HFFc6 (cell line): Measurements from ENCODE around the gene SHISAL2A. TPM values are rescaled to one million over a fixed set of nuclear protein-coding genes. Genes with fewer than 3 reads are reported as not detected.

ENCODE experiments used
- DNase-seq: peaks from one replicate; pipeline ENCODE4 v3.0.0-alpha.2; 2018
- H3K27ac Mint-ChIP-seq: 2 replicates; pipeline ENCODE4 v1.8.0; 2020; ENCODE audit warnings: mild to moderate bottlenecking, mixed read lengths
- H3K27me3 Mint-ChIP-seq: 2 replicates; pipeline ENCODE4 v1.8.0; 2021; ENCODE audit warnings: mild to moderate bottlenecking, moderate library complexity, mixed read lengths; ENCODE audit not compliant: insufficient read depth
- H3K36me3 Mint-ChIP-seq: 2 replicates; pipeline ENCODE4 v1.8.0; 2021; ENCODE audit warnings: low read depth, mixed read lengths
- H3K4me1 Mint-ChIP-seq: 2 replicates; pipeline ENCODE4 v1.8.0; 2020; ENCODE audit warnings: low read depth, mixed read lengths
- H3K4me3 Mint-ChIP-seq: 2 replicates; pipeline ENCODE4 v1.8.0; 2020; ENCODE audit warnings: mild to moderate bottlenecking, moderate library complexity, mixed read lengths
- H3K9me3 Mint-ChIP-seq: 2 replicates; pipeline ENCODE4 v1.8.0; 2020; ENCODE audit warnings: mild to moderate bottlenecking, mixed read lengths
- total RNA-seq, 6 experiments: library from RNA; stranded (reverse); fragmentation: NEBNext Ultra II Directional; extraction: Animal tissue kit (Norgen Biotek cat#: 25700); gene quantifications; 2 replicates in 1 of 6; 3 replicates in 5 of 6; pipeline ENCODE4 v1.2.3, GENCODE V29; 2021
- TF ChIP-seq, protein P1 (sequence below): fragments of 200-600 bp; sonication (generic); IDR thresholded peaks from 2 replicates; pipeline ENCODE4 v1.5.0; 2021; ENCODE audit warnings: antibody characterized with exemption, mild to moderate bottlenecking

The SHISAL2A gene
- total RNA-seq, 6 experiments from 2014 or later = not detected

DNA sequence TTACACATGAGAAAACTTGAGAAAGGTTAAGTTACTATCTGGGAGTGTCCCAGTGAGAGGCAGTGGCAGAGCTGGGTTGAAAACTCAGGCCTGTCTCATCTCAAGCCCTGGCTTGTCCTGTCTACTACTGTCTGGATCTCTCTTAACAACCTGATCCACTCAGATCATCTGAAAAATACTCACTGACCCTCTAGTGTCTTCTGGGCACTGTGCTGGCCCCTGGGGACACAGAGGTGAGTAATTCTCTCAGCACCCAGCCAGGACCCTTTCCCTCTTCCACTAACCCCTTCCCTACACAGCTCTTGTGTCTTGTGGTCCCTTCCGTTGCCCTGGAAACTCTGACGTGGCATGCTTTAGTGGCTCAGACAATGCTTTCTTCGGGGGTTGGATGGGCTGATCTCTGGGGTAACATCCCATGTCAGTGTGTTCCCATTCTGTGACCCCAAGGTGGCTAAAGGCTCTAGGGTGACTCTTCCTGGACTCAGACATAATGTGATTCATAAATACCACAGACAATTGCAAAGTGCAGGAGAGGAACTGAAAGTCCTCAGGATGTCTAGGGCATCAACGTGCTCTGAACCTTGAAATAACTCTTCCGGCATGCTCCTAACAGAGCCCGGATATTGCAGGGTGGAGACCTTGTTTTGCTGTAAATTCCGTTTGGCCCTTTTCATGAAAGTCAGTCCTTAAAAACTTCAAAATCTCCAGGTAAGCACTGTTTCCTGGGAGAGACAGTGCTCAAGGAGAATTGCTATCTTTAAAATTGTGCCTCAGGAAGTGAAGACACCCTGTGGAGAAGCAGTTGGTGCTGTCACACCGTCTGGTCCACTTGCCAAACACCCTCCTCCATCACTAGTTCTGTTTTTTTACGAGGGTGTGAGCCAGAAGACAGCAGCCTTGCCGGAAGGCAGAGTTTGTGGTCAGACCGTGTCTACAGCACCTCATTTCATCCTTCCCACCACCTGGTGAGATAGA lies 4.0 kb downstream of the SHISAL2A start:
- Mint-ChIP-seq H3K27me3 (peaks cover 32% of the 10 kb centered on the region), H3K27ac (no peak overlapping the region), H3K9me3 (no peaks in the 10 kb centered on the region), H3K4me3 (no peak overlapping the region), H3K4me1 (peaks cover 13% of the 10 kb centered on the region), H3K36me3 (no peaks in the 10 kb centered on the region)
- DNase-seq = no peak
- TF ChIP-seq, protein P1, sequence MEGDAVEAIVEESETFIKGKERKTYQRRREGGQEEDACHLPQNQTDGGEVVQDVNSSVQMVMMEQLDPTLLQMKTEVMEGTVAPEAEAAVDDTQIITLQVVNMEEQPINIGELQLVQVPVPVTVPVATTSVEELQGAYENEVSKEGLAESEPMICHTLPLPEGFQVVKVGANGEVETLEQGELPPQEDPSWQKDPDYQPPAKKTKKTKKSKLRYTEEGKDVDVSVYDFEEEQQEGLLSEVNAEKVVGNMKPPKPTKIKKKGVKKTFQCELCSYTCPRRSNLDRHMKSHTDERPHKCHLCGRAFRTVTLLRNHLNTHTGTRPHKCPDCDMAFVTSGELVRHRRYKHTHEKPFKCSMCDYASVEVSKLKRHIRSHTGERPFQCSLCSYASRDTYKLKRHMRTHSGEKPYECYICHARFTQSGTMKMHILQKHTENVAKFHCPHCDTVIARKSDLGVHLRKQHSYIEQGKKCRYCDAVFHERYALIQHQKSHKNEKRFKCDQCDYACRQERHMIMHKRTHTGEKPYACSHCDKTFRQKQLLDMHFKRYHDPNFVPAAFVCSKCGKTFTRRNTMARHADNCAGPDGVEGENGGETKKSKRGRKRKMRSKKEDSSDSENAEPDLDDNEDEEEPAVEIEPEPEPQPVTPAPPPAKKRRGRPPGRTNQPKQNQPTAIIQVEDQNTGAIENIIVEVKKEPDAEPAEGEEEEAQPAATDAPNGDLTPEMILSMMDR = no peak

DNA sequence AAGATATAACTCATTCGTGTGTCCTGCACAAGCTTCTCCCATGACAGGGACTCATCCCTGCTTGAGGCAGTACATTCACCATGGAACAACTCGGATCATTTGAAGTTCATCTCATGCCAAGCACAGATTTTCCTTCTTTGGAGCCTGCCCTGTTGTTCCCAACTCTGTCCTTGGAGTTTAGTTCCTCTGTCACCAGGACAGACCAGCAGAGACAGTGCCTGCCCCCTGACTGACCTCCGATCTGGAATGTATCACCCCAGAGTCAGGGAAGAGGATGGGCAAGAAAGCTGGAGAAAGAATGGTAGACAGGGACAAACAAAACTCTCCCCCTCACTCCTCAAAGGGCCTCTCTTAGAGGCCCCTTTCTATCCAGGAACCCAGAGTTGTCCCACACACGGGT lies 5.0 kb downstream of the SHISAL2A start:
- Mint-ChIP-seq H3K4me3 (no peak overlapping the region), H3K27me3 (peaks cover 27% of the 10 kb centered on the region), H3K36me3 (no peaks in the 10 kb centered on the region), H3K27ac (no peak overlapping the region), H3K4me1 (peaks cover 13% of the 10 kb centered on the region), H3K9me3 (no peaks in the 10 kb centered on the region)
- TF ChIP-seq, protein P1 = no peak
- no peak for DNase-seq

DNA sequence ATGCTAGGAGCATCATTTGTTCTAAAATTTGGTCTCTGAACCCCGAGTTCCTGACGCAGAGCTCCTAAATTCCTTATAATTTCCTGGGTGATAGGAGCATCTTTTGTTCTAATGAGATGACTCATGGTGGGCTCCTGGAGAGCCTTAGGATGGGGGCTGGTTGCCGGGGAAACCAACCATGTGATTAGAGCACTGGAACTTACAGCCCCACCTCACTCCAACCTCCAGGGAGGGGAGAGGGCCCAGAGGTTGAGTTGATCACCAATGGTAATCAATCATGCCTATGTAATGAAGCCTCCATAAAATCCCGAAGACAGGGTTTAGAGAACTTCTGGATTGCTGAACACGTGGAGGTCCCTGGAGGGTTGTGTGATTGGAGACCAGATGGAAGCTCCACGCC lies 7.7 kb downstream of the SHISAL2A start:
- no peak for DNase-seq
- Mint-ChIP-seq H3K36me3 (no peaks in the 10 kb centered on the region), H3K27me3 (peaks cover 18% of the 10 kb centered on the region), H3K4me1 (peaks cover 13% of the 10 kb centered on the region), H3K27ac (no peak overlapping the region), H3K9me3 (no peaks in the 10 kb centered on the region), H3K4me3 (no peak overlapping the region)
- TF ChIP-seq, protein P1 = no peak

DNA sequence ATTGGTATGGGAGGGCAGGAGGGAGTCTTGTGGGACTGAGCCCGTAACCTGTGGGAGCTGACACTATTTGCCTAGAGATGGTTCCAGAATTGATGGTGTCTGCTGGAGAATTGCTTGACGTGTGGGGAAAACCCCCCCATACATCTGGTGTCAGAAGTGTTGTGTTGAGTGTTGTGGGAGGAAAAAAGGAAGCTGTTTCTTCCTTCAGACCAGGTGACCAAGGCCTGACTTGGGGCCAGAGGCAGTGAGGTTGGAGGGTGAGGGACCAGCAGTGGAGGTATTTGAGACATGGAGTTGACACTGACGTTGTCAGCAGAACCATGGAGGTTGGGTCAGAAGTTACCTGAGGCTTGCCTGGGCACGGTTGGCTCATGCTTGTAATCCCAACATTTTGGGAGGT lies 8.3 kb downstream of the SHISAL2A start:
- Mint-ChIP-seq H3K27ac (no peak overlapping the region), H3K9me3 (no peaks in the 10 kb centered on the region), H3K4me1 (peaks cover 13% of the 10 kb centered on the region), H3K36me3 (no peaks in the 10 kb centered on the region), H3K4me3 (no peak overlapping the region), H3K27me3 (peaks cover 18% of the 10 kb centered on the region)
- TF ChIP-seq, protein P1 = no peak
- no peak for DNase-seq

DNA sequence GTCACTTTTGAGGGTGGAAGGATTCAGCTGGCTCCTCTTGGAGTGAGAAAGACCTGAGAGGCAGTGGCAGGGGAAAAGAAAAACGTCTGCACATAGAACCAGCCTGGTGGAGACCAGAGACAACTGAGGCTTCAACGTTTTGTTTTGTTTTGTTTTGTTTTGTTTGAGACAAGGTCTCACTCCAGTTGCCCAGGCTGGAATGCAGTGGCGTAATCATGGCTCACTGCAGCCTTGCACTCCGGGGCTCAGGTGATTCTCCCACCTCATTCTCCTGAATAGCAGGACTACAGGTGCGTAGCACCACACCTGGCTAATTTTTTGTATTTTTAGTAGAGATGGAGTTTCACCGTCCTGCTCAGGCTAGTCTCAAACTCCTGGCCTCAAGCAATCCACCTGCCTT lies 12.3 kb downstream of the SHISAL2A start:
- H3K4me3 Mint-ChIP-seq = no peak overlapping the region
- no peaks in the 10 kb centered on the region for H3K9me3 Mint-ChIP-seq
- DNase-seq = no peak
- no peaks in the 10 kb centered on the region for H3K4me1 Mint-ChIP-seq
- peaks cover 15% of the 10 kb centered on the region for H3K27me3 Mint-ChIP-seq
- no peaks in the 10 kb centered on the region for H3K36me3 Mint-ChIP-seq
- TF ChIP-seq, protein P1 = no peak
- H3K27ac Mint-ChIP-seq = no peak overlapping the region
